Measurements from ENCODE around the gene RTN4RL2.

GRCh38 chr11:57471496-57471895, 11.2 kb downstream of the RTN4RL2 start:
- TF ChIP-seq POLR2AphosphoS5 (IDR thresholded peaks at IDR 0.05) (no peak), CTCF (IDR thresholded peaks at IDR 0.05; ENCODE audit: poor library complexity, severe bottlenecking) (no peak), TAF1 (IDR thresholded peaks at IDR 0.05; ENCODE audit: low read depth) (no peak), EZH2 (IDR thresholded peaks at IDR 0.05; ENCODE audit: borderline replicate concordance, insufficient read depth, low read length, poor library complexity, severe bottlenecking) (no peak), SMC3 (conservative IDR thresholded peaks at IDR 0.05; ENCODE audit: poor library complexity) (no peak), EP300 (conservative IDR thresholded peaks at IDR 0.05; ENCODE audit: poor library complexity, severe bottlenecking) (no peak), RAD21 (conservative IDR thresholded peaks at IDR 0.05) (no peak)
